H1 (cell line): ENCODE results near the gene APC2. TPM values are rescaled to one million over a fixed set of nuclear protein-coding genes. Genes with fewer than 3 reads are reported as not detected.

ENCODE experiments used
- ATF3 ChIP-seq: IDR thresholded peaks from 2 replicates; pipeline ENCODE4 v1.6.1; 2011; ENCODE audit warnings: low read depth, mild to moderate bottlenecking, low read length; ENCODE audit not compliant: insufficient read depth
- CHD7 ChIP-seq: fragments of 300-600 bp; sonication (generic); IDR thresholded peaks from 2 replicates; pipeline ENCODE4 v1.7.1; 2012; ENCODE audit warnings: low read length, moderate library complexity, mild to moderate bottlenecking, inconsistent platforms; ENCODE audit not compliant: insufficient replicate concordance
- KDM4A ChIP-seq: IDR thresholded peaks from one replicate; pipeline ENCODE4 v1.7.1; 2012; ENCODE audit warnings: low read depth, mild to moderate bottlenecking, moderate library complexity, low read length, inconsistent platforms; ENCODE audit not compliant: severe bottlenecking
- POLR2A ChIP-seq, 2 experiments: IDR thresholded peaks; 1 replicate in 1 of 2; 2 replicates in 1 of 2; pipeline ENCODE4 v1.6.1; 2011; ENCODE audit warnings: low read depth in 2 of 2, low read length in 2 of 2, mild to moderate bottlenecking in 2 of 2; ENCODE audit errors: control extremely low read depth in 1 of 2
- POU5F1 ChIP-seq: IDR thresholded peaks from 2 replicates; pipeline ENCODE4 v1.6.1; 2011; ENCODE audit warnings: low read depth, mild to moderate bottlenecking, low read length, moderate library complexity
- RXRA ChIP-seq: IDR thresholded peaks from 2 replicates; pipeline ENCODE4 v1.6.1; 2011; ENCODE audit warnings: low read depth, mild to moderate bottlenecking, low read length, moderate library complexity; ENCODE audit not compliant: insufficient read depth
- TBP ChIP-seq: IDR thresholded peaks from 2 replicates; pipeline ENCODE4 v1.6.1; 2011; ENCODE audit warnings: low read depth, low read length, improper control_type of control experiment
- YY1 ChIP-seq: IDR thresholded peaks from 2 replicates; pipeline ENCODE4 v1.6.1; 2011; ENCODE audit warnings: low read depth, mild to moderate bottlenecking, low read length
- polyA plus RNA-seq, 7 experiments: library from polyadenylated mRNA; depleted of rRNA in 3 of 7; stranded (reverse) in 5 of 7; unstranded in 2 of 7; fragments of >200 nt in 5 of 7; fragments of 200-250 nt in 2 of 7; gene quantifications; 1 replicate in 5 of 7; 2 replicates in 1 of 7; 4 replicates in 1 of 7; pipeline versions ENCODE4 v1.2.1 to v1.2.3, GENCODE V29; 2011 to 2013; ENCODE audit warnings: missing spikeins in 2 of 7, mixed read lengths in 2 of 7
- total RNA-seq: library from RNA; stranded (reverse); fragmentation: NEBNext Ultra II Directional; extraction: Animal tissue kit (Norgen Biotek cat#: 25700); gene quantifications from 2 replicates; pipeline ENCODE4 v1.2.1, GENCODE V29; 2021

APC2 gene
- total and polyA plus RNA-seq, 2 of the 8 experiments (the other 6 are each of a cell fraction or from before 2014, with no cell fraction given), result 1.3 to 4.1 TPM

GRCh38 chr19:1417681-1418495, 32.0 kb upstream of the APC2 start (continued):
- TF ChIP-seq CHD7 (no peak), YY1 (no peak), KDM4A (no peak), RXRA (no peak), POU5F1 (no peak), TBP (no peak), POLR2A (IDR thresholded peaks at IDR 0.05; ENCODE audit: control extremely low read depth in 1 of 2, low read depth in 2 of 2, low read length in 2 of 2) (no peak), ATF3 (no peak)
